Neural cell (in vitro differentiated cells): ENCODE results near the gene NPHP4.

Source experiments
- EZH2 ChIP-seq: fragments of 200-600, 300-800 bp; shearing (Covaris generic), sonication (generic); IDR thresholded peaks from 2 replicates; pipeline ENCODE4 v1.6.1; 2014; ENCODE audit warnings: antibody characterized with exemption, low read length, borderline replicate concordance, mild to moderate bottlenecking; ENCODE audit not compliant: insufficient read depth, poor library complexity, severe bottlenecking
- MXI1 ChIP-seq: fragments of 450-650 bp; conservative IDR thresholded peaks from 2 replicates; pipeline ENCODE4 v1.6.1; 2014; ENCODE audit warnings: antibody characterized with exemption, mild to moderate bottlenecking; ENCODE audit not compliant: poor library complexity, severe bottlenecking
- POLR2AphosphoS5 ChIP-seq: IDR thresholded peaks from 2 replicates; pipeline ENCODE4 v1.6.1; 2012
- RAD21 ChIP-seq: fragments of 450-650 bp; conservative IDR thresholded peaks from 2 replicates; pipeline ENCODE4 v1.6.1; 2014; ENCODE audit warnings: antibody characterized with exemption, mild to moderate bottlenecking, moderate library complexity
- TAF1 ChIP-seq: IDR thresholded peaks from 2 replicates; pipeline ENCODE4 v1.6.1; 2012; ENCODE audit warnings: low read depth
- TF ChIP-seq, protein P1 (sequence below): fragments of 450-650 bp; IDR thresholded peaks from 2 replicates; pipeline ENCODE4 v1.5.1; 2014; ENCODE audit warnings: antibody characterized with exemption, mild to moderate bottlenecking, moderate library complexity; ENCODE audit not compliant: poor library complexity, severe bottlenecking
- TF ChIP-seq, protein P2 (sequence below): IDR thresholded peaks from 2 replicates; pipeline ENCODE4 v1.6.1; 2012; ENCODE audit warnings: borderline replicate concordance

DNA sequence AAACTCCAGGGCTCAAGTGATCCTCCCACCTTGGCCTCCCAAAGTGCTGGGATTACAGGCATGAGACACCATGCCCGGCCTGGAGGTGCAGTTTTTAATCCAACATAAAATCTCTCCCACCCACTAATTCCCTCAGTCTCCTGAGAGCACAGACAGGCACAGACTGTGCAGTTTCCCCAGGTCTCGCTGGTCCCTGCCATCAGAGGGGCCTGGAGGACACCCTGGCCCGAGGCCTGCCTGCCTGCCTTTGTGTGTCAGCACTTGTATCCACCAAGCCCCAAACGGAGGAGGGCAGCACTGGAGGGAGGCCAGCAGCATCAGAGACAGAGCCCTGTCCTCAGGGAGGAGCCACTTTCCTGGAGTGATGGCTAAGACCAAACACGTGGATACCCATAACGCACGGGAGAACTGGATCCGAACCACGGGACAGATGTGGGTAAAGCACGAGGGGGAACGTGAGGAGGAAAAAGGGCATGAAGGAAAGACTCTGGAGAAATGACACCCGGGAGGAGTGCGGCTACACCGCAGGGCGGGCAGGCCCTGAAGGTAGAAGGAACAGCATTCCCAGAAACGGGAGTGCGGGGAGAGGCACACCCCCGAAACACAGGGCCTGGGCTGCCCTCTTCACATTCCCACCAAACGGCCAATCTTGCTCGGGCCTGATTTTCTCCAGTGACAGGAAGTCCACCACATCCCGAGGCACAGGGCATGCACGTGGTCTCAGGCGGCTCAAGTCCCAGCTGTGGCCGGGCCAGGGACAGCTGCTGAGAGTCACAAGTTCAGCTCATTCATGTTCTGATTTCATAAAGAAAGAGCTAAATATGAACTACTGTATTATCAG lies 29.7 kb downstream of the NPHP4 start:
- TF ChIP-seq MXI1 (no peak), POLR2AphosphoS5 (no peak), RAD21 (no peak), EZH2 (no peak), TAF1 (no peak)
- TF ChIP-seq, protein P1, sequence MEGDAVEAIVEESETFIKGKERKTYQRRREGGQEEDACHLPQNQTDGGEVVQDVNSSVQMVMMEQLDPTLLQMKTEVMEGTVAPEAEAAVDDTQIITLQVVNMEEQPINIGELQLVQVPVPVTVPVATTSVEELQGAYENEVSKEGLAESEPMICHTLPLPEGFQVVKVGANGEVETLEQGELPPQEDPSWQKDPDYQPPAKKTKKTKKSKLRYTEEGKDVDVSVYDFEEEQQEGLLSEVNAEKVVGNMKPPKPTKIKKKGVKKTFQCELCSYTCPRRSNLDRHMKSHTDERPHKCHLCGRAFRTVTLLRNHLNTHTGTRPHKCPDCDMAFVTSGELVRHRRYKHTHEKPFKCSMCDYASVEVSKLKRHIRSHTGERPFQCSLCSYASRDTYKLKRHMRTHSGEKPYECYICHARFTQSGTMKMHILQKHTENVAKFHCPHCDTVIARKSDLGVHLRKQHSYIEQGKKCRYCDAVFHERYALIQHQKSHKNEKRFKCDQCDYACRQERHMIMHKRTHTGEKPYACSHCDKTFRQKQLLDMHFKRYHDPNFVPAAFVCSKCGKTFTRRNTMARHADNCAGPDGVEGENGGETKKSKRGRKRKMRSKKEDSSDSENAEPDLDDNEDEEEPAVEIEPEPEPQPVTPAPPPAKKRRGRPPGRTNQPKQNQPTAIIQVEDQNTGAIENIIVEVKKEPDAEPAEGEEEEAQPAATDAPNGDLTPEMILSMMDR, result no peak
- TF ChIP-seq, protein P2, sequence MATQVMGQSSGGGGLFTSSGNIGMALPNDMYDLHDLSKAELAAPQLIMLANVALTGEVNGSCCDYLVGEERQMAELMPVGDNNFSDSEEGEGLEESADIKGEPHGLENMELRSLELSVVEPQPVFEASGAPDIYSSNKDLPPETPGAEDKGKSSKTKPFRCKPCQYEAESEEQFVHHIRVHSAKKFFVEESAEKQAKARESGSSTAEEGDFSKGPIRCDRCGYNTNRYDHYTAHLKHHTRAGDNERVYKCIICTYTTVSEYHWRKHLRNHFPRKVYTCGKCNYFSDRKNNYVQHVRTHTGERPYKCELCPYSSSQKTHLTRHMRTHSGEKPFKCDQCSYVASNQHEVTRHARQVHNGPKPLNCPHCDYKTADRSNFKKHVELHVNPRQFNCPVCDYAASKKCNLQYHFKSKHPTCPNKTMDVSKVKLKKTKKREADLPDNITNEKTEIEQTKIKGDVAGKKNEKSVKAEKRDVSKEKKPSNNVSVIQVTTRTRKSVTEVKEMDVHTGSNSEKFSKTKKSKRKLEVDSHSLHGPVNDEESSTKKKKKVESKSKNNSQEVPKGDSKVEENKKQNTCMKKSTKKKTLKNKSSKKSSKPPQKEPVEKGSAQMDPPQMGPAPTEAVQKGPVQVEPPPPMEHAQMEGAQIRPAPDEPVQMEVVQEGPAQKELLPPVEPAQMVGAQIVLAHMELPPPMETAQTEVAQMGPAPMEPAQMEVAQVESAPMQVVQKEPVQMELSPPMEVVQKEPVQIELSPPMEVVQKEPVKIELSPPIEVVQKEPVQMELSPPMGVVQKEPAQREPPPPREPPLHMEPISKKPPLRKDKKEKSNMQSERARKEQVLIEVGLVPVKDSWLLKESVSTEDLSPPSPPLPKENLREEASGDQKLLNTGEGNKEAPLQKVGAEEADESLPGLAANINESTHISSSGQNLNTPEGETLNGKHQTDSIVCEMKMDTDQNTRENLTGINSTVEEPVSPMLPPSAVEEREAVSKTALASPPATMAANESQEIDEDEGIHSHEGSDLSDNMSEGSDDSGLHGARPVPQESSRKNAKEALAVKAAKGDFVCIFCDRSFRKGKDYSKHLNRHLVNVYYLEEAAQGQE, result no peak
